ENCODE measurements around the gene SLC39A3.

The SLC39A3 gene

DNA sequence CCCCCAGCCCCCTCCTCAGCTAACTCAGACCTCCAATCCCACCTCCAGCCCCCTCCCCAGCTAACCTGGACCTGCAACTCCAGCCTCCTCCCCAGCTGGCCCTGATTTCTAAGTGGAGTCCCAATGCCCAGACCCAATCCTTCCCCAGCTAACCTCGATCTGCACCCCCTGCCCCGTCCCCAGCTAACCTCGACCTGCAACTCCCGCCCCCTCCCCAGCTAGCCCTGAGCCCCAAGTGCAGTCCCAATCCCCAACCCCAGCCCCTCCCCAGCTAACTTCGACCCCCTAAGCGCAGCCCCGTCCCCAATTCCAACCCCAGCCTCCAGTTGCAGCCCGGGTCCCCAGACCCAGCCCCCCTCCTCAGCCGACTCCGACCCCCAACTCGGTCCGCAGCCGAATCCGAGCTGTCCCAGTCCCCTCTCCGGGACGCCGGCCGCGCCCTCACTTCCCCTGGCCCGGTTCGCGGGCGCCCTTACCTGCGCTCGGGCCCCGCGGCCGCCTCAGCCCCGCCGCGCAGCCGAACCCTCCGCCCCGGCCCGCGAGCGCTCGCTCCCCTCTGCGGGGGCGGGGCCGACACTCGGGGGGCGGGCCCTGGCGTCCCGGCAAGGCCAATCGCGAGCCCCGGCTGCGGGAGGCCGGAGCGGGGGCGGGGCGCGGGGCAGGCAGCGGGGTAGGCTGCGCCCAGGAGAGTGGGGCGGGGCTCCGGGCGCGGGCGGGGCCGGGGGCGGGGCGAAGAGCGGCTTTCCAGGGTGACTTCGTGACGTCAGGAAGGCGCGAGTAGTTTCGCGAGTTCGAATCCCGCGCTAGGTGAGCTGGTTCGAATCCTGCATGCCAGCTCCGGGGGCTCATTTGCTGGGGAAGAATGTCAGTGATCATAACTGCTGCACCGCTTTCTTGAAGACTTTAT lies 37.4 kb downstream of the SLC39A3 start, which contains the start of gene GNG7:
Gene GNG7 (minus strand): TSS at position 525 of the 907 bp plus-strand sequence. CDS start 182,006 bp downstream, outside the sequence.
- peak; percentile 79 for DNase-seq

DNA sequence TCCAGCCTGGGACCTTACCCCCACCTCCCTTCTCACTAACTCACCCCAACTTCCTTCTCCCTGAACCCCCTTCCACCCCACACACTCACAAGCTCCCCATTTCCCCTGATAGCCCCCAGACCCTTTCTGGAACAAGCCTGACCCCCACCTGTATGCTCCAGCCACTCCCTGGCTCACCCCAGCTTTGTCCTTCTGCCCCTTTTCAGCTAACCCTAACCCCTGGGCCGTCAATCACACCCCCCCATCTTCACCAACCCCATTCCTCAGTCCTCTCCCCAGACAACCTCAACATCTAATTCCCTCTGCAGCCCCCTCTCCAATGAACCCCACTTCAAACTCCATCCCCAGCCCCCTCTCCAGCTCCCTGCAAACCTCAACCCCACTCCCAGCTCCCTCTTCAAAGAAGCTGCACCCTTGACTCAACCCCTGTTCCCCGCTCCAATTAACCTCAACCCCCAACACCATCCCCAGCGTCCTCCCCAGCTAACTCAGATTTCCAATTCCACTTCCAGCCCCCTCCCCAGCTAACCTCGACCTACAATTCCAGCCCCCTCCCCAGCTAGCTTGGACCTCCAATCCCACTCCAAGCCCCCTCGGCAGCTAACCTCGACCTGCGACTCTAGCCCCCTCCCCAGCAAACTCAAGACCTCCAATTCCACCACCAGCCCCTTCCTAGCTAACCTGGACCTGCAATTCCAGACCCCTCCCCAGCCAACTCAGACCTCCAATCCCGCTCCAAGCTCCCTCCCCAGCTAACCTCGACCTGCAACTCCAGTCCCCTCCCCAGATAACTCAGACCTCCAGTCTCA lies 38.3 kb downstream of the SLC39A3 start:
- no peak for DNase-seq

DNA sequence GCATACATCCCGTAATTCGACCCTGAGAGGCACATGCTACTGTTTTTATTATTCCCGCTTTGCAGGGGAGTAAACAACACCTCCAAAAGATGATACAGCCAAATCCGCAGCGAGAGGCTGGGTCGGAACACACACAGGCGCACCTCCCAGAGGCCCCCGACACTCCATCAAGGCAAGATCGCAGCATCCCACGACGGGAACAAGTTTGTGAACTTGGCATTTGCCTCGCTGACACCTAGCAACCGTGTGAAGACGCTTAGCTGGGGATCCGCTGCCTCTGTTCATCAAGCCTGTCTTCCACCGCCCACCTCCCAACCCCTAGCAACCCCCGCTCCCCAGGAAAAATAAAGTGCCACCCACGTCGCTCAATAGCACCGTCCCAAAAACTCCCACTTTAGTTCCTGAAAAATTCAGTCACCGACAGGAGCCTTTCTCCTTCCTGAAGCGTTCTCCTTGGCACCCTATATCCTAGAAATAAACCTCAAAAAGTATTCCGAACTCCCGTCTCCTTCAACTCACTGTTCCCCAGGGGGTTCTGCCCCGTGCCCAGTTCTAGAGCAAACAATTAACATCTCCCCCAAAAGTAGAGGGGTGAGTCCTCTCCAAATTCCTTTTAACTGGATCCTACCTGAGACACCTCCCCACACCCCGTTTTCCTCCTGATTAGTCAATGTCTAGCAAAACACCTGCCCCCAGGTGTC lies 39.0 kb downstream of the SLC39A3 start:
- no peak for DNase-seq

DNA sequence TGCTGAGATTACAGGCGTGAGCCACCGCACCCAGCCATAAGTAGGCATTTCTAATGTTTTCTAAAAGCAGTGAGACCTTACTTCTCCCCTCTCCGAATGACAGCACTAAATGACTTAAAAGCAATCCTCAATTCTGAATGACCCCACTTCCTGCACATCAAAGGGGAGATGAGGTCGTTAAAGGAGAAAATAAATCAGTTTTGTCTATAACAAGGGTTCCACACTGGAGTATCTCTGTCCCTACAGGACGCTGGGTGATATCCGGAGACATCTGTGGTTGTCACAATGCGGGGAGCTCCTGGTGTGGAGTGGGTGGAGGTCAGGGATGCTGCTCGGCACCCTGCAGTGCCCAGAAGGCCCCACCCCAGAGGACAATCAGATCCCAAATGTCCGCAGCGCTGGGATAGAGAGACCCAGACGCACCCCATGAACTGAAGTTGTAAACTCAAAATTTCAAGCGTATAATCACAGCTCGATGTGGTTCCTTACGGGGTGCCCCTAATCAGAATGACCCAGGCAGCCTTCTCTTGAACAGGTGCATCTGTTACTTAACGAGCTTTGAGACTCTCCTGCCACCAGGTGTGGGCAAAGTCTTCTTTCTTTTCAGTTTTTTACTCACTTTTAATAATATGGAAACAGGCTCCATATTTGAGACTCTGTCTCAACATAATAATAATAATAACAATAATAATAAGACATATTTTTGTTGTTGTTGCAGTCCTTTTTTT lies 40.2 kb downstream of the SLC39A3 start:
- DNase-seq: no peak

DNA sequence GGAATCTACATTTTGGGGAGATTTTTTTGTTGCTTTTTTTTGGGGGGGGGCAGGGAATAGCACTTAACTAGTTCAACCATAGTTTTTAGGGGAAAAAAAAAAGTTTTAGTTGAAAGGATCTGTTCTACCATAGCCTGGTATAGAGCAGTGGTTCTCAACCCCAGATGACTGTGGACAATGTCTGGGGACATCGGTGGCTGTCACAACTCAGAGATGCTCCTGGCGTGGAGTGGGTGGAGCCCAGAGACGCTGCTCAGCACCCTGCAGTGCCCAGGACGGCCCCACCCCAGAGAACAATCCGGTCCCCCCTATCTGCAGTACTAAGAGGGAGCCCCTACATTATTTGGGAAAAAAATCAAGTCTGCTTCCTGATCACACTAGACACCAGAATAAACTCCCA lies 45.6 kb downstream of the SLC39A3 start:
- DNase-seq: no peak

DNA sequence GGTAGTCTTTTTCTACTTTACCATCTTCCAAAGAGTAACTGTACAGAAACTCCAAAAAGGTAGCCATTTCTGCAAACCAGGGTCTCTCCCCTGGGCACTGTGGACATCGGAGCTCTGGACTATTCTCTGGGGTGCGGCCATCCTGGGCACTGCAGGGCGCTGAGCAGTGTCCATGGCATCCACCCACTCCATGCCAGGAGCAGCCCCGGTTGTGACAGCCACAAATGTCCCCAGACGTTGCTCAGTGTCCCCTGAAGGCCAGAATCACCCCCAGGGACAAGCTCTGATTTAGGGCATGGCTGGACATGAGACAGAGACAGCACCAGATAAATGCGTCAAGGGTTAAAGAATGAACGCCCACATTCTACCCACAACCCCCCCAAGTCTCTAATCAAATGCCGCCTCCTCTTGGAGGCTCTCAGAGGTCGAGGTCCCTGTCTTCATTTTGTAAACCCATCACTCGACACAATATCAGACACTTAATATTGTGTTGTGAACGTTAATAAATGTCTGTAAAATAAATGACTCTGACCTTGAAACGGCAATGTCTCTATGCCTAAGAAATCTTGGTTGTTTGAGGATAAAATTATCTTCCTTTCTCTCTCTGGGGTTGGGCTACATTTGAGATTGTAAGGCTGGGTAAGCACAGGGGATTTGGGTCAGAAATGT lies 46.2 kb downstream of the SLC39A3 start:
- DNase-seq: no peak

DNA sequence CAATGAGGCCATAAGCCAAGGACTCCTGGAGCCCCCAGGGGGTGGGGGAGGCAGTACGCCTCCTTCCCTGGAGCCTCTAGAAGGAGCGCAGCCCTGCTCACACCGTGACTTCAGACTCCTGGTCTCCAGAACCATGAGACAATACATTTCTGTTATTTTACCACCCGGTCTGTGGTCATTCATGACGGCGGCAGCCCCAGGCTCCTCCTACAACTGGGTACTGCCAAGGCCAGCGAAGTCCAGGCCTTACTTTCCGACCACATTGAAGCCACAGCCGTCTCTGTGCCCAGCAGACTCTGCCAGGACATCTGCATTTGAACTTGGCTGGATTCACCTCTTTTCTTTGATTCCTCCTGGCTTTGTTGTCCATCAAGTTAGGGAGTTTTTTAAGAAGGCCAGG lies 47.9 kb downstream of the SLC39A3 start:
- DNase-seq: no peak

DNA sequence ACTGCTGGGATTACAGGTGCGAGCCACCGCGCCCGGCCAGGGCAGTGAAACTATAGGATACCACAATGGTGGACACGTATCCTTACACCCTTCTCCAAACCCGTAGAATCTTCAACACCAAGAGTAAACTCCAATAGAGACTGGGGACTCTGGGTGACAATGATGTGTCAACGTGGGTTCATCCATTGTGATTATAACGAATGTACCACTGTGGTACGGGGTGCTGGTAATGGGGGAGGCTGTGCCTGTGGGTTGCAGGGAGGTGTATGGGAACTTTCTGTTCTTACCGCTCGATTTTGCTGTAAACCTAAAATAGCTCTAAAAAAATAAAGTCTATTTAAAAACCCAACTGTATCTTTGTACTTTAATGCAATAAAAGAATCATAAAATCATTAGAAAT lies 49.0 kb downstream of the SLC39A3 start:
- no peak for DNase-seq

DNA sequence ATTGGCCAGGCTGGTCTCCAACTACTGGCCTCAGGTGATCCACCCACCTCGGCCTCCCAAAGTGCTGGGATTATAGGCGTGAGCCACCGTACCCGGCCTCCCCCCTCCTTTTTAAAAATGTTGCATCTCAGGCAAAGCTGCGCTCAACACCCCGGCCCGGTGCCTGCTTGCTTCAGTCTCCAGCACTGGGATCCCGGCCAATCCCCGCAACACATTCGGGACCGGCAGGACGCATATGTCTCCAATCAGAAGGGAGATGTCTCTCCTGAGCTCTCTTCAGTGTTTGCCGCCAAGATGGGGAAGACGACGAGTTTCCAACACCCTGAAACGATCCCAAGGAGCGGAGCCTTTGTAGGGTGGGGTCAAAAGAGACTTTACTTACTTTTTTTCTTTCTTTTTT lies 53.5 kb downstream of the SLC39A3 start:
- no peak for DNase-seq

DNA sequence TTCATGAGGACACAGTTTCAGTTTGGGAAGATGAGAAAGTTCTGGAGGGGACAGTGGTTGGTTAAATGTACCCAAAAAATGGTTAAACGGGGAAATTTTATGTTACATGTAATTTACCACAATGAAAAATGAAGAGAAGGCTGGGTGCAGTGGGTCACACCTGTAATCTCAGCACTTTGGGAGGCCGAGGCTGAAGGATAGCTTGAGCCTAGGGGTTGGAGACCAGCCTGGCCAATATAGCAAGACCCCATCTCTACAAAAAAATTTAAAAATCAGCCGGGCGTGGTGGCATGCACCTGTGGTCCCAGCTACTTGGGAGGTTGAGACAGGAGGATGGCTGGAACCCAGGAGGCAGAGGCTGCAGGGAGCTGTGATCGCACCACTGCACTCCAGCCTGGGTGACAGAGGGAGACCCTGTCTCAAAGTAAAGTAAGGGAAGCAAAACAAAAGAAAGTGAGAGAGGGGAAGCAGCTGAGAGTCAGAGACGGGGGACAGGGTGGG lies 54.6 kb downstream of the SLC39A3 start:
- no peak for DNase-seq

DNA sequence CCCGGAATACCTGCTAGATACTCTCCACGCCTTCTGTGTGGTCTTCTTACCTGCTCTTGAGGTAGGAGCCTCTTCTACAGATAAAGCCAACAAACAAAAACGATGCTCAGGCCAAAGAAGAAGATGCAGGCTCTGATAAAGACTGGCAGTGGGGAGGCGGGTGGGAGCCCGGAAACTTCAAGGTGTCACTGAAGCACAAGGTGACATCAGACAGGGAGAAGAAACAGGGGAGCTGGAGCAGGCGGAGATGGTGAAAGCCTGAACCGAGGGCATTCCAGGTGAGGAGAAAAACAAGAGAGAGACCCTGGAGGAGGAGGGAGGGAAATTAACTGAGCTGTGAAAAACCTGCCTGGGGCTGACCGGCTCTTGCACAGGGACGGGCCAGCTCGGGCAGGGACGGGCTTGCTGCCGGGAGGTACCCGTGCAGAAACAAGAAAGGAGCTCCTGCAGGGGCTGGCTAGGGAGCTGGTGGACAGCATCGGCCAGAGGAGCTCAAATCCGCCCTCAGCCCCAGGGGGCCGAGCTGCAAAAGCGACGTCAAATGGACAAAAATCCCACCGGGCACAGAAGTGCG lies 56.3 kb downstream of the SLC39A3 start:
- no peak for DNase-seq
